ENCODE measurements around the gene OTUB2. TPM values are rescaled to one million over a fixed set of nuclear protein-coding genes. Genes with fewer than 3 reads are reported as not detected.

Gene OTUB2
- total and polyA plus RNA-seq, 2 of the 8 experiments (the other 6 are each of a cell fraction or from before 2014, with no cell fraction given), result 2.2 to 4.2 TPM

GRCh38 chr14:94037954-94038353 lies 11.8 kb downstream of the OTUB2 start (continued):
- no peak for TF ChIP-seq SUZ12 (IDR thresholded peaks at IDR 0.05; ENCODE audit: low read length)

Measured in H1 (cell line).